Right lobe of liver (tissue), 6 donors: ENCODE data around the gene YBEY. TPM values are rescaled to one million over a fixed set of nuclear protein-coding genes. Genes with fewer than 3 reads are reported as not detected.
A peak's percentile ranks its signal among the peaks of the same experiment; 100 is the strongest.

Source experiments
- ATAC-seq, 4 donors: fragments of 200-7000 bp; cut with Tn5 transposase; one replicate each; pipeline ENCODE4 v1.9.1; 2020; ENCODE audit warnings: mild to moderate bottlenecking in 4 of 4, moderate library complexity in 4 of 4
- DNase-seq, 3 donors: peaks; one replicate each; pipeline ENCODE4 v3.0.0-alpha.2; 2020
- H3K27ac ChIP-seq, 3 donors: fragments of 200-600 bp; one replicate each; pipeline ENCODE4 v1.8.0; 2022
- H3K27me3 ChIP-seq, 2 donors: fragments of 200-600 bp; one replicate each; pipeline ENCODE4 v1.8.0; 2022
- H3K36me3 ChIP-seq, 4 donors: fragments of 200-600 bp; sonication (generic) in 1 of 4; one replicate each; pipeline versions ENCODE4 v1.5.1 to v1.8.0; 2017 to 2022; ENCODE audit warnings: control low read depth in 1 of 4
- H3K4me1 ChIP-seq, 4 donors: fragments of 200-600 bp; sonication (generic) in 1 of 4; one replicate each; pipeline versions ENCODE4 v1.5.1 to v1.8.0; 2017 to 2022; ENCODE audit warnings: control low read depth in 1 of 4
- H3K4me3 ChIP-seq, 3 donors: fragments of 200-600 bp; one replicate each; pipeline ENCODE4 v1.8.0; 2022
- H3K9me3 ChIP-seq, 4 donors: fragments of 200-600 bp; sonication (generic) in 1 of 4; one replicate each; pipeline versions ENCODE4 v1.5.1 to v1.8.0; 2017 to 2022; ENCODE audit warnings: control low read depth in 1 of 4
- CTCF ChIP-seq, 4 donors: fragments of 200-600 bp in 3 of 4; fragments of 450-650 bp in 1 of 4; IDR thresholded peaks; one replicate each; pipeline versions ENCODE4 v1.5.1 to v1.8.0; 2016 to 2022; ENCODE audit warnings: antibody characterized with exemption in 4 of 4, mild to moderate bottlenecking in 2 of 4
- POLR2A ChIP-seq: fragments of 450-650 bp; IDR thresholded peaks from one replicate; pipeline ENCODE4 v1.6.1; 2017; ENCODE audit warnings: antibody characterized with exemption, mild to moderate bottlenecking
- WGBS: methylation state at CpG from one replicate; pipeline ENCODE4 v1.1.6; 2018; ENCODE audit warnings: low coverage, low lambda C conversion rate; ENCODE audit not compliant: insufficient coverage; ENCODE audit errors: missing lambda C conversion rate; 5-methylcytosine and 5-hydroxymethylcytosine counted together
- intact Hi-C, 2 donors: fragments of 100-400 bp; cut with DNase I; formaldehyde crosslinking; loops; one replicate each; pipeline versions ENCODE4 v1.11.2 to v1.14.1; 2022
- total RNA-seq, 6 experiments: library from RNA; depleted of rRNA in 2 of 6; stranded (reverse); fragments of >200 nt in 2 of 6; fragmentation: NEBNext Ultra II Directional in 3 of 6; extraction: Animal tissue kit (Norgen Biotek cat#: 25700) in 3 of 6; gene quantifications; one replicate each; pipeline versions ENCODE4 v1.1.0 to v1.2.4, GENCODE V29; 2016 to 2023
- donor health status: DM: no; HTN: yes; CAD: no.
- donor health status: DM: no; HTN: no; CAD: no.
- donor health status: DM: no; HTN: no; CAD: no.
- donor health status: DM: no; HTN: yes; CAD: no.
- donor health status: DM: no; HTN: yes; CAD: no.

YBEY gene
- total RNA-seq, 6 experiments from 2014 or later, result 6.3 to 16.0 (median 7.3) TPM

GRCh38 chr21:46289655-46290179 is 3.6 kb downstream of the YBEY start:
- ATAC-seq, result no peak
- intact Hi-C loops, result no loop called here

GRCh38 chr21:46291561-46291960 is 5.4 kb downstream of the YBEY start:
- Histone ChIP-seq H3K27ac (no peak overlapping the region), H3K4me1 (no peaks in the 10 kb centered on the region), H3K9me3 (no peaks in the 10 kb centered on the region), H3K36me3 (no peaks in the 10 kb centered on the region), H3K27me3 (no peaks in the 10 kb centered on the region), H3K4me3 (no peak overlapping the region)
- intact Hi-C loops, result no loop called here
- TF ChIP-seq CTCF (IDR thresholded peaks at IDR 0.05) (no peak), POLR2A (no peak)
- DNase-seq, result no peak
- ATAC-seq, result no peak
- 100% methylated on average over 1 of the region's 2 CpGs for WGBS

More at GRCh38 chr21:46289655-46290179, 3.6 kb downstream of the YBEY start:
- no peak overlapping the region for H3K27ac ChIP-seq
- H3K4me1 ChIP-seq, result peaks cover 1 to 7% (median 4%) of the 10 kb centered on the region in 4 donors
- DNase-seq, result no peak
- no peaks in the 10 kb centered on the region for H3K27me3 ChIP-seq
- 61% methylated on average over 6 of the region's 6 CpGs for WGBS
- no peak overlapping the region for H3K4me3 ChIP-seq
- H3K36me3 ChIP-seq, result no peaks in the 10 kb centered on the region
- TF ChIP-seq CTCF (IDR thresholded peaks at IDR 0.05) (no peak), POLR2A (no peak)
- no peaks in the 10 kb centered on the region for H3K9me3 ChIP-seq

GRCh38 chr21:46294647-46295176 is 8.6 kb downstream of the YBEY start:
- Histone ChIP-seq H3K36me3 (no peaks in the 10 kb centered on the region), H3K9me3 (no peaks in the 10 kb centered on the region), H3K4me3 (no peak overlapping the region), H3K27me3 (no peaks in the 10 kb centered on the region), H3K27ac (no peak overlapping the region), H3K4me1 (peaks cover 0 to 4% (median 0%) of the 10 kb centered on the region in 4 donors)
- 69% methylated on average over 8 of the region's 10 CpGs for WGBS
- intact Hi-C loops, result no loop called here
- ATAC-seq (peak in 1 of 4 donors; percentile 5), DNase-seq (no peak)
- no peak for TF ChIP-seq POLR2A
- TF ChIP-seq CTCF (IDR thresholded peaks at IDR 0.05), result no peak

GRCh38 chr21:46295177-46295770 is 9.1 kb downstream of the YBEY start:
- H3K27ac ChIP-seq, result no peak overlapping the region
- no peaks in the 10 kb centered on the region for H3K27me3 ChIP-seq
- no peak for ATAC-seq
- peaks cover 0 to 4% (median 0%) of the 10 kb centered on the region in 4 donors for H3K4me1 ChIP-seq
- H3K36me3 ChIP-seq, result no peaks in the 10 kb centered on the region
- TF ChIP-seq POLR2A (no peak), CTCF (IDR thresholded peaks at IDR 0.05) (no peak)
- H3K9me3 ChIP-seq, result no peaks in the 10 kb centered on the region
- WGBS, result 45% methylated on average over 2 of the region's 9 CpGs
- intact Hi-C loops, result no loop called here
- DNase-seq, result no peak
- no peak overlapping the region for H3K4me3 ChIP-seq
